CD4-positive, alpha-beta T cell treated with Interferon alpha-2 for 1 hour (primary cell): ENCODE measurements around the gene GAP43.
"Not testable (repeated sequence)": the region's sequence is repeated elsewhere in the genome, so short reads cannot be mapped to it uniquely, and the experiment has no call there.

Experiments
- DNase-seq, 2 donors: peaks; one replicate each; pipeline ENCODE4 v3.0.0-alpha.2; 2020 to 2022

GAP43 gene

GRCh38 chr3:115704661-115705338 is 81.5 kb downstream of the GAP43 start:
- no peak for DNase-seq

DNA sequence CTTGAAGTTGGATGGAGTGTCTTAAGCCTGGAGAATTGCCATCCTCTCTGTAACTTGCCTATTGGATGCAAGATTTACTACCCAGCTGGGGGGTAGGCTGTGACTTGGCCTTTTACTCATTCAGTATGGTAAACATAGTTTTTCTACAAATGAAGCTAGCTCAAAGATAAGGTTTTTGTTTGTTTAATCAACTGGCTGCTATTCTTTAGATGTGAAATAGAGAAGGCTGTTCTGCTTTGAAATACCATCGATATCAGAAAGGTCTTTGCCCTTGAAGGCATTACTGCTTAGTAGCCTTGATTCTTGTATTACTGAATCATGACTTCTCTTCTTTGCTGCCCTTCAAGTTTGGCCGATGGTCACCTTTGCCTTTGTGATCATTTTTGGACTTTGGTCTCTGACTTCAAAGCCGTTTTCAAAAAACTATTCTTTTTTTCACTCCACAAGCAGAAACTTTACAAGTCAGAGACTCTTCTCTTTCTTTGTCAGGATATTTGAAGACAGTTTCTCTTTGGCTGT is 83.1 kb downstream of the GAP43 start:
- DNase-seq, result no peak

DNA sequence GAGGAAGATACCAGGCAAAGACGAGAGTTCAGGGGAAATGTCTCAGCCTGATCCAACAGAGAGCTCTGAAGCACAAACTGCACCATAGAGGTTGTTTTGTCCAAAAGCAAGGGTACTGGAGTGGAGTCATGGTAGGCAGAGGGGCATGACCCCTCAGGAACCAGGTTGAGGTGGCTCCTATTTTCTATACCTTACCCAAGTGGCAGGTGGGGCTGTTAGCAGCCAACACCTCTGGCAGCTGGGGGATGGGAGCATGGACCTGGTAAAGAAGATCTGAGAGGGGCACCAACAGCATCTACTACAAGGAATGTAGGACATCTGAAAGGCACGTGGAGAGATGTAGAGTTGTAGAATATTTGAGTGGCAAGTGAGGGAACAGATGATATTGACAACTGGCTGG is 85.2 kb downstream of the GAP43 start:
- no peak for DNase-seq

- DNase-seq, result no peak
Measured at GRCh38 chr3:115709093-115709492, 85.8 kb downstream of the GAP43 start.

DNA sequence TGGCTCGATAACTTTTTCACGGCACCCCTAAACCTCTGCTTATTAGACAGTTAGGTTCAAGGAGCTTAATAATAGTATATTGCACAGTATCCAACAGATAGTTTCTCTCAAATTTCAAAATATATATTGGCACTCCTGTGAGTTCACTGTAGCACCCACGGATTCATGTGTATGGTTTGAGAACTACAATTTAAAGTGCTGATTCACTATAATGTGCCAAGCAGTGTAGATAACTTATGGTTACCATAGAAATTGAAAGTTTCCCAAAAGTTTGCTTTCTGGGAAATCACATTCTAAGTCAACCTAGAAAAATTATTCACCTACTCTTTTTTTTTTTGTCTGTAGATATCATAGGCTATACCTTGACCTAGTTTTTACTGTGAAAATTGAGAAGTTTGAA is 86.6 kb downstream of the GAP43 start:
- DNase-seq, result no peak

GRCh38 chr3:115710799-115711198 is 87.5 kb downstream of the GAP43 start:
- no peak for DNase-seq

DNA sequence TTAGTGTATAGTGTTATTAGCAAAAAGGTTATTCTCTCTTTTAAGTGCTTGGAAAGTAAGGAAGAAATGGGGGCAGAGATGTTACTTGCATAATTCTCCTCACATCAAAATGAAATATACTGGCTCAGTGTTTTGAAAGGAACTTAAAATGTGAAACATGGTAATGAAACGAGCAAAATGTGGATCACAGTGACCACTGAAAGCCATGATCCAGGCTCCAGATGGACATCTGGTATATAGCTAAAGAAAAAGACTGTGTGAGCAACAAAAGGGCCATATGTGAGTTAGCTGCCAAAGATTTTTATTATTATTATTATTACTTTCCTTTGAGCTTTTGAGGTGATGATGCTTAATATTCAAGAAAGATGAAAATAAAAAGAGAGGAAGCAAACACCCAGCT is 89.6 kb downstream of the GAP43 start:
- DNase-seq, result no peak

GRCh38 chr3:115713284-115713683 is 90.0 kb downstream of the GAP43 start:
- no peak for DNase-seq

DNA sequence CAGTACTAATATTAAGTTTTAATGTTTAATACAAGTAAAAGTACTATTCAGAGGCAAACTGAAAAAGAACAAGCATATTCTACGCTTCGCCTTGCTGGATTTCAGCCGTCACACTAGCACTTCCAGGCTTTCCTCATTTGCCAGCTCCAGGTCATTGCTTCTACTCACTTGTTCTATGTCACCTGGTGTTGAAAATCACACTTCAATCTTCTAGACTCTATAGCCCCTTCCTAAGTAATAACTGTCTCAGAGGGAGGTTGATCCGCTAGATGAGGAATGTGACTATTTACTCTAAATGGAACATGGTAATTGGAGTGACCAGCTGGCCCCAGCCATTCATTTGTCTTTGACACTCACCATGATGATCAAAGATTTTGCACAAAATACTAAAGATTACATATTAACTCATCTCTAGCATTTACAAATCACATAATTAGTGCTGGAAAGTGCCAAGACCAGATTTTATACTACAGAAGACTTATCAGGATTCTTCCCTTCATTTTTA is 92.0 kb downstream of the GAP43 start:
- DNase-seq, result no peak

GRCh38 chr3:115720983-115721382 is 97.7 kb downstream of the GAP43 start:
- no peak for DNase-seq

GRCh38 chr3:115725800-115726199 is 102.5 kb downstream of the GAP43 start:
- DNase-seq, result no peak

DNA sequence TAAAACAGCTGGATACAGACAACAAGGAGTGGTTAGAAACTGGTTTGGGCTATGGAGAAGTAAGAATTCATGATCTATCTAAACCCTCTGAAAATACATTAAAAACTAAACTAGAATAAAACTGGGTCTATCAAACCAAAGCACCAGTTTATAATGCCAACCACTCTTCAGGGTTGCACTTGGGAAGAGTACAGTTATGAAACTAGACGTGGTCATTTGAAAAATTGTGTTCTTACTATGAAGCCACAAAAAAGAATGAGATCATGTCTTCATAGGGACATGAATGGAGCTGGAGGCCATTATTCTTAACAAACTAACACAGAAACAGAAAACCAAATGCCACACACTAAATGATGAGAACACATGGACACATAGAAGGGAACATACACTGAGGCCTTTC is 103.8 kb downstream of the GAP43 start:
- no peak for DNase-seq

GRCh38 chr3:115728013-115728412 is 104.7 kb downstream of the GAP43 start:
- no peak for DNase-seq

- not testable (repeated sequence) for DNase-seq
Measured at GRCh38 chr3:115736341-115736740, 113.0 kb downstream of the GAP43 start.

- DNase-seq, result no peak
Measured at GRCh38 chr3:115741650-115742049, 118.3 kb downstream of the GAP43 start.

GRCh38 chr3:115744516-115744915 is 121.2 kb downstream of the GAP43 start:
- DNase-seq, result not testable (repeated sequence)

- not testable (repeated sequence) for DNase-seq
Measured at GRCh38 chr3:115752978-115753377, 129.7 kb downstream of the GAP43 start.

GRCh38 chr3:115758076-115758763 is 134.9 kb downstream of the GAP43 start:
- DNase-seq, result no peak

DNA sequence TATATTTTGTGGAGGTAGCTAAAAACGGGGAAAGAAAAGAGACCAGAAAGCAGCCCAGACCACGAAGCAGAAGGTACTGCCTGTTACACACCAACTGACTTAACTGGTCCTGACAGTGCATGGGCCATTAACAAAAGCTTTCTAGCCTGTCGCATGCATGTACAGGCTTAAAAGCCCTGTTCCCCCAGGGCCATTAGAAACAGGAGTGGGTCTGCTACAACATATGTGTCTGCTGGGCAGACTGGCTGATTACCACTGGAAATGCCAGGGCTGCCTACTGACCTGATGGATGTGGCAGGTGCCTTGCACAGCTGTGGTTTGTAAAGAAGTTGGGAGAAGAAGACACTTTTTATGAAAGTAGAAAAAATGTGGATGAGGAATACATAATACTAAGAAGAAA is 137.4 kb downstream of the GAP43 start:
- DNase-seq, result no peak

- no peak for DNase-seq
Measured at GRCh38 chr3:115761927-115762305, 138.6 kb downstream of the GAP43 start.

DNA sequence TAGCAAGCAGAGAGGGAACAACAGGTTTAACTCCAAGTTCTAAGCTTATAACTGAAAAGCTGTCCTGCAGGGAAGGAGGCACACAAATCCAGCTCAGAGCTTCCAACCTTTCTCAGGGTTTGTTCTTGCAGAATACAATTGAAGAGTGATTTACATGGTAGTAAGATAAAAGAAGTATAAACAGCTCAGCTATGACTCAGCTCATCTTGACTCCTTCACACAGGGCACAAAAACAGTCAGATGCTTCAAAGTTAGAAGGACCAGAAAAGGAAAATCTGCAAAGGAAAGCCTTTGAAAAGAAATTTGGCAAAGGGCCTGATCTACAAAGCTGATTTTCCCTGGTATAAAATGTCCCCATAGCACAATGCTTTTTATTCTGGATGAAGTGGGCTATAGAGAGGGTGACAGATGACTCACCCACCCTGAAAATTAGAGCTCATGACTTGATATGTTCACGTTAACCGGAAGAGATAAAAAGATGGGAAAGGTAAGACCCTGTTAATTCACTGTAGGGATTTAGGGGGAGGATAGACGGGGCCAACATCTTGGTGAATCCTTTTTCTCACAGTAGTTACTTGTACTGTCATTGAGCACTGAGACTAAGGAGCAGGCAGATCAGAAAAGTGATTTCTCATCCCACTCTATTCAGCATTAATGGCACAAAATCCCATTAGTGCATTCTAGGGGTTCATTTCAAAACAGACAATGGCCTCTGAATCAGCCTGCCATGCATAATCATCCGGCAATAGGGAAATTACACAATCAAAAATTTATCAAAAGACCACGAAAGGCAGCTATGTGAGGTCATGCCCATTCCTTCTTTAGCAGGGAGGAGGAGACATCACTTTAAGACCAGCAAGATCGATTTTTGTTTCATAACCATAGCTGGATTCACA is 143.5 kb downstream of the GAP43 start:
- DNase-seq, result no peak

GRCh38 chr3:115768661-115769060 is 145.4 kb downstream of the GAP43 start:
- no peak for DNase-seq
